GM12878 (cell line): ENCODE results near the gene ASGR1.

ENCODE experiments used
- BCL3 ChIP-seq: IDR thresholded peaks from 2 replicates; pipeline ENCODE4 v1.6.1; 2011; ENCODE audit warnings: borderline replicate concordance, low read depth, mild to moderate bottlenecking, moderate library complexity, low read length; ENCODE audit not compliant: insufficient read depth, poor library complexity, severe bottlenecking
- BHLHE40 ChIP-seq, 2 experiments: fragments of 450-650 bp in 1 of 2; IDR thresholded peaks; 2 replicates each; pipeline ENCODE4 v1.6.1; 2011 to 2017; ENCODE audit warnings: low read depth in 2 of 2, borderline replicate concordance in 1 of 2, improper control_type of control experiment in 1 of 2, low read length in 1 of 2, mild to moderate bottlenecking in 1 of 2
- CHD1 ChIP-seq: IDR thresholded peaks from 2 replicates; pipeline ENCODE4 v1.6.1; 2012; ENCODE audit warnings: low read depth, low read length, improper control_type of control experiment
- CTCF ChIP-seq, 3 experiments: IDR thresholded peaks in 2 of 3; conservative IDR thresholded peaks in 1 of 3; 2 replicates each; pipeline ENCODE4 v1.5.1; 2011; ENCODE audit warnings: low read depth in 3 of 3, low read length in 3 of 3, mild to moderate bottlenecking in 3 of 3, control low read depth in 2 of 3, moderate library complexity in 2 of 3, inconsistent platforms in 1 of 3, mixed read lengths in 1 of 3; ENCODE audit not compliant: control insufficient read depth in 2 of 3, insufficient read depth in 1 of 3; ENCODE audit errors: extremely low read depth in 1 of 3
- FOXK2 ChIP-seq: fragments of 450-650 bp; IDR thresholded peaks from 2 replicates; pipeline ENCODE4 v1.6.1; 2017; ENCODE audit warnings: mild to moderate bottlenecking, moderate library complexity
- HDAC2 ChIP-seq: fragments of 200-600 bp; sonication (generic); IDR thresholded peaks from 2 replicates; pipeline ENCODE4 v1.6.1; 2017
- MAX ChIP-seq: IDR thresholded peaks from 2 replicates; pipeline ENCODE4 v1.6.1; 2012; ENCODE audit warnings: low read depth, low read length, improper control_type of control experiment
- MXI1 ChIP-seq: fragments of 150-350 bp; IDR thresholded peaks from 2 replicates; pipeline ENCODE4 v1.6.1; 2011; ENCODE audit warnings: low read depth, mild to moderate bottlenecking, inconsistent platforms, low read length, improper control_type of control experiment
- POLR2A ChIP-seq: IDR thresholded peaks from 2 replicates; pipeline ENCODE4 v1.6.1; 2011; ENCODE audit warnings: low read depth, mild to moderate bottlenecking, low read length
- POLR2AphosphoS5 ChIP-seq: IDR thresholded peaks from 2 replicates; pipeline ENCODE4 v1.6.1; 2011; ENCODE audit warnings: mild to moderate bottlenecking, low read length, inconsistent platforms
- RELA ChIP-seq: fragments of 450-650 bp; IDR thresholded peaks from 2 replicates; pipeline ENCODE4 v1.8.0; 2014; ENCODE audit warnings: borderline replicate concordance; ENCODE audit not compliant: partially characterized antibody
- SMC3 ChIP-seq: IDR thresholded peaks from 2 replicates; pipeline ENCODE4 v1.6.1; 2011; ENCODE audit warnings: low read length, improper control_type of control experiment, borderline replicate concordance
- SUZ12 ChIP-seq: fragments of 200-600 bp; sonication (generic); IDR thresholded peaks from one replicate; pipeline ENCODE4 v1.6.1; 2018; ENCODE audit warnings: antibody characterized with exemption, mild to moderate bottlenecking; ENCODE audit not compliant: unreplicated experiment
- ZBTB33 ChIP-seq: fragments of 450-650 bp; IDR thresholded peaks from 2 replicates; pipeline ENCODE4 v1.6.1; 2017; ENCODE audit warnings: mild to moderate bottlenecking

- no peak for TF ChIP-seq FOXK2
- TF ChIP-seq POLR2AphosphoS5 = no peak
- no peak for TF ChIP-seq BHLHE40 (IDR thresholded peaks at IDR 0.05; ENCODE audit: borderline replicate concordance in 1 of 2, low read depth in 2 of 2, low read length in 1 of 2)
- no peak; the same call in none of the 2 replicates for TF ChIP-seq POLR2A
- no peak for TF ChIP-seq SUZ12
- no peak for TF ChIP-seq CTCF (IDR thresholded peaks at IDR 0.05 in 2 of 3, conservative IDR thresholded peaks at IDR 0.05 in 1 of 3; ENCODE audit: control insufficient read depth in 2 of 3, extremely low read depth in 1 of 3, insufficient read depth in 1 of 3, low read depth in 3 of 3, low read length in 3 of 3)
- TF ChIP-seq CHD1 = no peak
- no peak for TF ChIP-seq RELA
- no peak for TF ChIP-seq MAX
- TF ChIP-seq HDAC2 = no peak
- TF ChIP-seq BCL3 = no peak
- no peak for TF ChIP-seq MXI1
- no peak for TF ChIP-seq SMC3
- TF ChIP-seq ZBTB33 = no peak
Measured at GRCh38 chr17:7224661-7225111, 45.5 kb upstream of the ASGR1 start.
